ENCODE measurements around the gene HSDL1.

GRCh38 chr16:84096447-84097005 lies 48.5 kb downstream of the HSDL1 start:
- TF ChIP-seq MAX (IDR thresholded peaks at IDR 0.05; ENCODE audit: insufficient read depth, insufficient read length), result no peak
- TF ChIP-seq POLR2A (IDR thresholded peaks at IDR 0.05; ENCODE audit: low read depth, low read length), result no peak
- no peak for TF ChIP-seq CTCF (IDR thresholded peaks at IDR 0.05; ENCODE audit: extremely low read depth in 1 of 2, insufficient read depth in 1 of 2, low read depth in 1 of 2, low read length in 2 of 2)
- TF ChIP-seq EZH2 (IDR thresholded peaks at IDR 0.05; ENCODE audit: borderline replicate concordance, low read depth, low read length, severe bottlenecking), result no peak
- TF ChIP-seq GATA2 (IDR thresholded peaks at IDR 0.05; ENCODE audit: insufficient read depth, insufficient read length, low read depth, low read length), result no peak
- no peak for TF ChIP-seq POLR2AphosphoS5 (IDR thresholded peaks at IDR 0.05; ENCODE audit: insufficient read depth, low read depth, low read length)
- TF ChIP-seq FOS (IDR thresholded peaks at IDR 0.05; ENCODE audit: borderline replicate concordance, insufficient read depth, low read length), result no peak
- no peak for TF ChIP-seq MYC (IDR thresholded peaks at IDR 0.05; ENCODE audit: low read depth, low read length)
- no peak for TF ChIP-seq JUN (IDR thresholded peaks at IDR 0.05; ENCODE audit: borderline replicate concordance, insufficient read depth, insufficient read length, low read depth)
